ENCODE results near the gene GNG13.
"Not testable (repeated sequence)": the region's sequence is repeated elsewhere in the genome, so short reads cannot be mapped to it uniquely, and the experiment has no call there.

The GNG13 gene

DNA sequence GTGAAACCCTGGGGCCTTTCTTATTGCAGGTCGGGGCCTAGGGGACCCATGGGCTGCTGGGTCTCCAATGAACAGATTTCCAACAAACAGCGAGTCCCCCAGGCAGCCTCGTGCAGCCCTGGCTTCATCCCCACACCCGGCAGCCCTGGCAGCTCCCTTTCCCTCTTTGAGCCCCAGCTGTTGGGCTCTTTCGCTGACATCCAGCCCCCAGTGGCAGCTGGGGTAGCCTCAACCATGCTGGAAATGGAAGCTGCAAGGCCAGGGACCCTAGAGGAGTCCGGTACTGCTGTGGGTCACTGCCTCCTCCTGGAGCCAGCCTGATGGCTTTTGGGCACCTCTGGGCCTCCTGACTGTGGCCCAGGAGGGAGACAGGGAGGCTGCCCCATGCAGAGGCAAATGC, 18.3 kb downstream of the GNG13 start:
- no peak for DNase-seq

DNA sequence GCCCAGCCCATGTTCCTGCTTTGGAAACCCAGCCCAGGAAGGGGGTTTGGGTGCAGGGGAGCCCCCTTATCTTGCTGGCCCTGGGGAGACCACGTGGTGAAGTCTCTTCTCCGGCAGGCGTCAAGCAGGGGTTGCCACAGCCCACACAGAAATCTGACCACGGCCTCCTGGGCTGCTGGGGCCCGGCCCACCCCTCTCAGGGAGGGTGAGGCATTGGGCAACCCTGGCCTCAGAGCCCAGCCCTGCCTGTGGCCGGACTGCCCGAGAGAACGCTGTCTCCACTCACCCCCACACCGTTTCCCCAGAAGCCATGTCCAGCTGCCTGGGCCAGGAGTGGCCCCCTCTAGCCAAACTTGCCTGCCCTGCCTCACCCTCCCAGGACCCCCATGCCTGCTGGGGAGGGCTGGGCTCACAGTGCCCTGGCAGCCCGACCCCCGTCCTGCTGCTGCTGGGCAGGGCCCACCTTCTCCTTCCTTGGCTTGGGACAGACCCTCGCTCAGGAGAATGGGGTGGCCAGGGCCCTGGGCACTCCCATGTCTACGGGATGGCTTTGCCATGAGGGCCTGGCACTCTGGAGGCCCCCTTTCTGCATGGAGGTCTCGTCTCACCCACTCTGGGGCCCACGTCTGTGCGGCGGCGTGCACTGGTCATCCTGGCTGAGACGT, 19.1 kb downstream of the GNG13 start:
- ATAC-seq (no peak), DNase-seq (no peak)
- peaks cover 9% of the 10 kb centered on the region for H3K27me3 Mint-ChIP-seq
- H3K4me3 Mint-ChIP-seq: no peak overlapping the region
- no peaks in the 10 kb centered on the region for H3K9me3 Mint-ChIP-seq
- peaks cover 24% of the 10 kb centered on the region for H3K4me1 Mint-ChIP-seq
- peak overlapping the region in 1 of 2 donors; percentile 76 for H3K27ac Mint-ChIP-seq

More for the DNA sequence above, 18.3 kb downstream of the GNG13 start:
- peaks cover 9% of the 10 kb centered on the region for H3K27me3 Mint-ChIP-seq
- H3K4me1 Mint-ChIP-seq: peaks cover 32% of the 10 kb centered on the region
- no peak overlapping the region for H3K27ac Mint-ChIP-seq
- no peaks in the 10 kb centered on the region for H3K9me3 Mint-ChIP-seq
- ATAC-seq: no peak
- no peak overlapping the region for H3K4me3 Mint-ChIP-seq

DNA sequence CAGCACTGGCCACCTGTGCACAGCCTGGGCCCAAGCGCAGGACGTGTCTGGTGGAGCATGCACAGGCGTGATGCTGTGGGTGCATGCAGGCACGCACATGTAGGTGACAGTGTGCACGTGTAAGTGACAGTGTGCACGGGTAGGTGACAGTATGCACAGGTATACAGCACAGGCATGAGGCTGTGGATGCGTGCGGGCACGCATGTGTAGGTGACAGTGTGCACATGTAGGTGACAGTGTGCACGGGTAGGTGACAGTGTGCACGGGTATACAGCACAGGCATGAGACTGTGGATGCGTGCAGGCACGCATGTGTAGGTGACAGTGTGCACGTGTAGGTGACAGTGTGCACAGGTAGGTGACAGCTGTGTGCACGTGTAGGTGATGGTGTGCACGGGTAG, 20.2 kb downstream of the GNG13 start:
- Mint-ChIP-seq H3K4me3 (no peak overlapping the region), H3K27me3 (peaks cover 9% of the 10 kb centered on the region), H3K9me3 (no peaks in the 10 kb centered on the region), H3K27ac (no peak overlapping the region), H3K4me1 (peaks cover 12% of the 10 kb centered on the region)
- DNase-seq (no peak), ATAC-seq (no peak)

DNA sequence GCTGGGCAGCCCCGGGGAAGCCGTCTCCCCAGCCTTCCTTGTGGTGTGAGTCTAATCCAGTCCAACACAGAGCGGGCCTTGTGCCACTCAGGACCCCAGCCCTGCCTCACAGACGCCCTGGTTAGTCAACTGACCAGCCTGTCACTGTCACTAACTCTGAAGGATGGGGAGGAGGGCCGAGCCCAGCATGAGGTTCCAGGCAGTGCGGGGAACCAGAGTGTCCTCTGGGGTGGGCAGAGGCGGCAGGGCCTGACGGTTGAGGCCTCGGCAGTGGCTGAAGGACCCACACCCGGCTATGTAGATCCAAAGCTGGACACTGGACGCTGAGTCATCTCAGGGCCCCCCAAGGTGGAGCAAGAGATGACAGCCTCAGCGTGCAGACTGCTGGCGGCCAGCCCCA, 21.0 kb downstream of the GNG13 start:
- no peak overlapping the region for H3K27ac Mint-ChIP-seq
- H3K9me3 Mint-ChIP-seq: no peaks in the 10 kb centered on the region
- no peak for ATAC-seq
- peaks cover 6% of the 10 kb centered on the region for H3K4me1 Mint-ChIP-seq
- DNase-seq: no peak
- H3K4me3 Mint-ChIP-seq: no peak overlapping the region
- peaks cover 9% of the 10 kb centered on the region for H3K27me3 Mint-ChIP-seq

DNA sequence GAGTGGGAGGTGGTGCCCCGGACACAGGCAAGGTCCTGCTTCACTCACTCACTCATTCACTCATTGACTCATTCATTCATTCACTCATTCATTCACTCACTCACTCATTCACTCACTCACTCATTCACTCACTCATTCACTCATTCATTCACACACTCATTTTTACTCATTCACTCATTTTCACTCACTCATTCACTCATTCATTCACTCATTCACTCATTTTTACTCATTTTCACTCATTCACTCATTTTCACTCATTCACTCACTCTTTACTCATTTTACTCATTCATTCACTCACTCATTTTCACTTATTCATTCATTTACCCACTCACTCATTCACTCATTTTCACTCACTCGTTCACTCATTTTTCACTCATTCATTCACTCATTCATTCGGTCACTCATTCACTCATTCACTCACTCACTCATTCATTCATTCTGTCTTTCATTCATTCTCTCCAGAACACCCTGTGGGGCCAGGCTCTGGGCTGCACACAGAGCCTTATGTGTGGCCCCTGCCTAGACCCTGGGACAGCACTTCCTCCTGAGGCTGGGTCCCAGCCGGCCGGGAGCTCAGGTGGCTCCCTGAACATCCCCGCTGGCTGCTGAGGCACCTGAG, 21.5 kb downstream of the GNG13 start:
- no peak for DNase-seq
- Mint-ChIP-seq H3K27ac (no peak overlapping the region), H3K27me3 (peaks cover 9% of the 10 kb centered on the region), H3K4me3 (no peak overlapping the region), H3K9me3 (no peaks in the 10 kb centered on the region), H3K4me1 (peaks cover 6% of the 10 kb centered on the region)
- ATAC-seq: no peak

DNA sequence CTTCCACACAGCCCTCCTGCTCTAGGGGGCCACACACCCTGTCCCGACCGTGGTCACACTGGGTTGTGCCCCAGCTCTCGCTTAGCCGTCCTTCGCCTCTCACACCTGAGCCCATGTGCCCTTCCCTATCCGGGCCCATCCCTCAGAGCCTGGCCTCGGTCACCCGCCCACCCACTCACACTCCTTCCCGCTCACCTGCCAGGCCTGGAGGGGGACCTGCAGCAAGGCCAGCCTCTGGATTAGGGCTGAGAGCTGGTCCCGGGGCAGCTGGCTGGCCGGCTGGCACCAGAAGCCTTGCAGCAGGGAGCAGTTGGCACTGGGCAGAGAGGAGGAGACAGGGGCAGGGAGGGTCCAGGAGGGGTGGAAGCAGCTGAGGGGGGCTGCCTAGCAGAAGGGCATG, 22.1 kb downstream of the GNG13 start:
- ATAC-seq (no peak), DNase-seq (no peak)
- H3K27me3 Mint-ChIP-seq: peaks cover 9% of the 10 kb centered on the region
- no peaks in the 10 kb centered on the region for H3K9me3 Mint-ChIP-seq
- H3K27ac Mint-ChIP-seq: no peak overlapping the region
- peaks cover 6% of the 10 kb centered on the region for H3K4me1 Mint-ChIP-seq
- H3K4me3 Mint-ChIP-seq: no peak overlapping the region

DNA sequence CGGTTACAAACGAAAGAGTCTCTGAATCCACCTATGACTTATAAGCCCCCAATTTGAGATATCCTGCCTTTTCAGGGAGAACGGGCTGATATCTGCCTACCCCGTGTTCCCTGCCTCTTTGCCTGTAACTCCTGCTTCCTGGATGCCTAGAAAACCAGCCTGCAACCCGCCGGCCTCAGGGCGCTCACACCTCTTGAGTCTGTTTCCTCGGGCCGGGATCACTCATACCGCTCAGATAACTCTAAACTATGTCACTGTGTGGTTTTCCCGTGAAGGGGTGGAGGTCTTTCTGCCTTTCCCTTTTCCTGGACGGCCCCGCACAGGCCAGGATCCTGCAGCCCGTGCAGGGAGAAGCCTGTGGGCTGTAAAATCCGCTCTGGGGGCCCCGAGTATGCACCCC, 22.7 kb downstream of the GNG13 start:
- ATAC-seq (no peak), DNase-seq (no peak)
- Mint-ChIP-seq H3K27me3 (peaks cover 9% of the 10 kb centered on the region), H3K4me1 (peaks cover 6% of the 10 kb centered on the region), H3K4me3 (no peak overlapping the region), H3K27ac (no peak overlapping the region), H3K9me3 (no peaks in the 10 kb centered on the region)

DNA sequence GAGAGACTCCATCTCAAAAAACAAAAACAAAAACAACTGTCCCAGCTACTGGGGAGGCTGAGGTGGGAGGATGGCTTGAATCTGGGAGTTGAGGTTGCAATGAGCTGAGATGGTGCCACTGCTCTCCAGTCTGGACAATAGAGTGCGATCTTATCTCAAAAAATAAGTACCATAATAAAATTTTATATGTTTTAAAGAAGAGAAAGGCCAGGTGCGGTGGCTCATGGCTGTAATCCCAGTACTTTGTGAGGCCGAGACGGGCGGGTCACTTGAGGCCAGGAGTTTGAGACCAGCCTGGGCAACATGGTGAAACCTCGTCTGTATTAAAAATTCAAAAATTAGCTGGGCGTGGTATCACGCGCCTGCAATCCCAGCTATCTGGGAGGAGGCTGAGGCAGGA, 23.7 kb downstream of the GNG13 start:
- Mint-ChIP-seq H3K4me1 (peaks cover 6% of the 10 kb centered on the region), H3K4me3 (no peak overlapping the region), H3K27ac (no peak overlapping the region)

DNA sequence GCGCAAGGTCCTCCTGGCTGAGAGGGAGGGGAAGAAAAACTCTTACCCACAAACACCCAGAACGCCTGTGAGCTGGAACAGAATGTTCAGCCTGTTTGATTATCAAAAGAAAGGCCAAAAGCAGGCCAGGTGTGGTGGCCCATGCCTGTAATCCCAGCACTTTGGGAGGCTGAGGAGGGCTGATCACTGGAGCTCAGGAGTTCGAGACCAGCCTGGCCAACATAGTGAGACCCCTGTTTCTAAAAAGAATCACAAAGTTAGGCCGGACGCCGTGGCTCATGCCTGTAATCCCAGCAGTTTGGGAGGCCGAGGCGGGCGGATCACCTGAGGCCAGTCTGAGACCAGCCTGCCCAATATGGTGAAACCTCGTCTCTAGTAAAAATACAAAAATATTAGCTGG, 24.2 kb downstream of the GNG13 start:
- not testable (repeated sequence) for H3K27me3 Mint-ChIP-seq, DNase-seq, H3K4me1 Mint-ChIP-seq, ATAC-seq, H3K27ac Mint-ChIP-seq, H3K9me3 Mint-ChIP-seq, H3K4me3 Mint-ChIP-seq

More for the DNA sequence above, 23.7 kb downstream of the GNG13 start:
- Mint-ChIP-seq H3K9me3 (no peaks in the 10 kb centered on the region), H3K27me3 (peaks cover 9% of the 10 kb centered on the region)
- ATAC-seq: no peak
- DNase-seq: no peak

DNA sequence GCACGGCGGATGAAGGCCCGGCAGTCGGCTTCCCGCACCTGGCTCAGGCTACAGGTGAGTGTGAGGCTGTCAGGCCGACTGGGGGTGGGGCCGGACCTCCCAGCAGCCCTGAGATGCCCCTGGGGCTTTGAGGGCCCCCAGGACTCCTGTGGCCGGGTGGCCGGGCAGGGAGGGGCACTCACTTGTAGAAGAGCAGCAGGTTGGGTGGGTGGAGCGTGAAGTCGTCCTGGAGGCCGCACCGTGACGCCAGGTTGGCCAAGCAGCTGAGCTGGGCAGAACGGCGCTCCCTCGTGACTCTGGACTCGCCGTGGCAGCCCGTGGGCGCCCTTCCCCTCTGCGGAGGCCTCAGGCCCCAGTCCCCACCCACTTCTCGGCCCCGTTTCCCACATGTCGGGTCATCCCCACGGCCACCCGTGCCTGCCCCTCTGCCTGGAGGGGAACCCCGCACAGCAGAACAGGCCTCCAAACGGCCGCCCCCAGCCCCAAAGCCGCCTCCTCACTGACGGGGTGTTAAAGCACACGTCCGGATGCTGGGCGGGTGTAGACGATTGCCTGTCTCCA, 25.2 kb downstream of the GNG13 start:
- Mint-ChIP-seq H3K9me3 (no peaks in the 10 kb centered on the region), H3K27ac (no peak overlapping the region), H3K27me3 (peaks cover 9% of the 10 kb centered on the region), H3K4me3 (no peak overlapping the region), H3K4me1 (peaks cover 6% of the 10 kb centered on the region)
- DNase-seq (no peak), ATAC-seq (no peak)

DNA sequence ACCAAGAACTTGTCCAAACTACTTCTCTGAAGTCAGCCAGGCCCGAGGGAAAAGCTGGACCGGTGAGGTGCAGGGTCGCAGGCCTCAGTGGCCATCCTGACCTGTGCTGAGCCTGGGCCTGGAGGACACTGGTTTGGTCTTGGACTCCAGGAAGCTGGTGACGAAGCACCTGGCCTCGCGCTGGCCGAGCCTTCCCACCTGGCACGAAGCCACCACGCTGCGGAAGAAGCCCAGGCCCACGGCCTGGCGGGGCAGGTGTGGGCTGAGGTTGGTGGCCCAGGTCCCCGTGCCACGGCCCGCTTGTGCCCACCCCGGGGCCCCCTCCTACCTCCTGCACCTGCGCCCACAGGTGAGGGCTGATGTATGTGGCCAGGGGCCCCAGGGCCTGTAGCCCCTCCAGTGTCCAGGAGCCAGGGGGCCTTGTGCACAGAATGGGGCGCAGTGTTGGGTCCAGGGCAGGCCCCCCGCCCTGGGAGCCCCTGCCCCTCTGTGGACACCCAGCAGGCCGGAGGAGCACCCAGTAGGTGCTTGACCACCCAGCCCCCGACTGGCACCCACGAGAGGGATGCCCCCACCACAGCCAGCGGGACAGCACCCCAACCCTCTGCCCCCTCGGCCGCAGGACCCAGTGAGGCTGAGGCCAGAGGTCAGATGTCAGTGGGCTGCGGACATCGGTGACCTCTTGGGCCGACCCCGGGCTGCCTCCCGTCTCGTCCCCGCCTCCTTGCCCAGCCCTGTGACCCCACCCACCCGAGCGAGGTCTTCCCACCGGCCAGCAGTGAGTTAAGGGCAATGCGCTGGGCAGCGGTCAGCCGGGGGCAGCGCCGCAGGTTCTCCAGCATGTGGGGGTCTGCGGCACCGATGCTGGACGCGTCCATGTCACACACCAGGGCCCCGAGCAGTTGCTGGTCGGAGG, 26.2 kb downstream of the GNG13 start:
- H3K4me3 Mint-ChIP-seq: no peak overlapping the region
- no peak for ATAC-seq
- DNase-seq: no peak
- H3K9me3 Mint-ChIP-seq: no peaks in the 10 kb centered on the region
- peaks cover 6% of the 10 kb centered on the region for H3K4me1 Mint-ChIP-seq
- peaks cover 9% of the 10 kb centered on the region for H3K27me3 Mint-ChIP-seq
- no peak overlapping the region for H3K27ac Mint-ChIP-seq

DNA sequence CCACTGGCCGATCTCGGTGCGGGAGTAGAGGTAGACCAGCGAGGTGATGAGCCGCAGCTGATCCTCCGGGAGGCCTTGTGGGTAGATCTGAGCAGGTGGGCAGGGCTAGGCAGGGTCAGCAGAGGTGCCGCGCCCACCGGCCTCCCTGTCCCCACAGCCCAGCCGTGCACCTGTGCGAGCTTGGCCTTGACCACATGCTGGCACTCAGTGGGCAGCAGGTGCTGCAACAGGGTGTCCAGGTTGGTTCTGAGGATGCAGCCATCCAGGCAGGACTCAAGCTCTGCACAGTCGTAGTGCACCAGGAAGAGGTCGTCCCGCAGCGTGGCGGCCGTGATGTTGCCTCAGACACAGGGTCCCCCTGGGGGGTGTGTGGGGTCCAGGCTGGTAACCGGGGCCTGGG, 27.6 kb downstream of the GNG13 start:
- Mint-ChIP-seq H3K4me1 (peaks cover 5% of the 10 kb centered on the region), H3K4me3 (no peak overlapping the region), H3K9me3 (no peaks in the 10 kb centered on the region), H3K27ac (no peak overlapping the region), H3K27me3 (peaks cover 6% of the 10 kb centered on the region)
- no peak for ATAC-seq
- DNase-seq: no peak

DNA sequence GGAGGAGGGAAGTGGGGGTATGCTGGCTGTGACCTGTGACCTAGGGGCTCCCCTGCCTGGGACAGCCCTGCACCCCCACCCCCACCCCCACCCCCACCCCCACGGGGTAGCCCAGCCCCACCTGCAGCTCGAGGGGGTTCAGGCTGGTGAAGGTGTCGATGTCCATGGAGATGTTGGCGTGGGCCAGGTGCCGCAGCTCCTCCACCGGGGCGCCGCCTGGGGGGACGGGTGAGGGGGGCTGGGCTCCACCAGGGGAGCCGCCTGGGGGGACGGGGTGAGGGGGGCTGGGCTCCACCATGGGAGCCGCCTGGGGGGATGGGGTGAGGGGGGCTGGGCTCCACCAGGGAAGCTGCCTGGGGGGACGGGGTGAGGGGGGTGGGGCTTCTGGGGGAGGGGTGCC, 30.1 kb downstream of the GNG13 start:
- DNase-seq: no peak
- Mint-ChIP-seq H3K4me3 (no peak overlapping the region), H3K4me1 (no peaks in the 10 kb centered on the region), H3K9me3 (no peaks in the 10 kb centered on the region), H3K27me3 (no peaks in the 10 kb centered on the region), H3K27ac (no peak overlapping the region)
- peak; percentile 24 for ATAC-seq

DNA sequence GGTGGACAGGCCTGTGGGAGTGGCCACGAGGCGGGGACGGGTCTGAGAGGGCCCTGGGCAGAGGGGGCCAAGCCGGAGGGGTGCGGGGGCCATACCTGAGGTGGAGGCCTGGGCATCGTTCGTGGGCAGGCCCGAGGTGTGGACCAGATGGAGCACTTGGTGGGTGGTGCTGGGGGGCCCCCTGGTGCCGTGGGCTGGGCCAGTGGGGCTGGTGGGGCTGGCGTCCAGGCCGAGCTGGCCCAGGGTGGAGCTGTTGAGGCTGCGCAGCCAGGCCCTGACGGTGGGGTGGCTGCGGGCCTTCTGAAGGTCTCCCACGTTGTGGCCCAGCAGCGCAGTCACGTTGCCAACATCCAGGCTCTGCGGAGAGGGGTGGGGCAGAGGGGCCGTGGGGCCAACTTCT, 30.6 kb downstream of the GNG13 start:
- Mint-ChIP-seq H3K4me1 (no peaks in the 10 kb centered on the region), H3K27me3 (no peaks in the 10 kb centered on the region), H3K4me3 (no peak overlapping the region), H3K9me3 (no peaks in the 10 kb centered on the region), H3K27ac (no peak overlapping the region)
- peak; percentile 3 for ATAC-seq
- DNase-seq: no peak

DNA sequence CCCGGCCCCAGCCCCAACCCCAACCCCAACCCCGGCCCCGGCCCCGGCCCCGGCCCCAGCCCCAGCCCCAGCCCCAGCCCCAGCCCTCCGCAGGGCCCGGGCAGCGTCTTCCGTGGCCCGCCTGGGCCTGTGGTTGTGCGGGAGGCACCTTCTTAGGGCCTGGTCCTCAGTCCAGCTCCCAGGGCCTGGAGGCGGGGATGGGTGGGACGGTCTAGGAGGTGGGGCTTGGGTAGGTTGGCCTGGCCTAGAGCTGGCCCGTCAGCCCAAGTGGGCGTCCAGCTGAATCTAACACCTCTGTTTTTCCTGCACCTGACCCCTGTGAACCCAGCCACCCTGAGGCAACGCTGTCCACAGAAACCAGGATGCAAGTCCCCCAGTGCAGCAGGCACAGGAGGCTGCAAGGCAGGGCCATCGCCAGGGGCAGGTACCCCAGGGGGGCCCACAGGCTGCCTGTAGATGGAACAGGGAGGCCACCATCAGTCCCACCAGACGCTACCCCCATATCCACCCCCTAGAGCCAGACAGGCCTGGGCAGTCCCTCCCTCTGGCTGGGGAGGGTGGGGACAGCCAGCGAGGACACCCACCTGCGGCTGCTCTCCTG, 31.2 kb downstream of the GNG13 start:
- H3K4me3 Mint-ChIP-seq: no peak overlapping the region
- DNase-seq: no peak
- peak; percentile 41 for ATAC-seq
- no peaks in the 10 kb centered on the region for H3K27me3 Mint-ChIP-seq
- H3K4me1 Mint-ChIP-seq: no peaks in the 10 kb centered on the region
- no peak overlapping the region for H3K27ac Mint-ChIP-seq
- H3K9me3 Mint-ChIP-seq: no peaks in the 10 kb centered on the region
